ENCODE results near the gene NCOR2.

DNA sequence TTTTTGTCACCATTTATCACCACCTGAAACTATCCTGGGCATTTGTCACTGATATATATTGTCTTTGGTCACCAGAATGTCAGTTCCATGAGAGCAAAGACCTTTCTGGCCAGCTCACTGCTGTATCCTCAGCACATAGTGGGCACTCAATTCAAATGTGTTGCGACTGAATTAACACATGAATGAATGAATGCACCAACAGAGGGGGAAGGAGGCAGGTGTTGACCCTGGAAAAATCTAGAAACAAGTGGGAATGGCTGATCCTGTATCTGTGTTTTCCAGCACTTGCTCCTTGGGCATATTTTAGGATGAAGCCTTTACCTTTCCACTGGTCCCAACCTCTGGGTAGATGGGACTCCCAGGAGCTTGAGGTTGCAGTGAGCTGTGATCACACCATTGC, 3.4 kb upstream of the NCOR2 start:
- TF ChIP-seq, protein P1, sequence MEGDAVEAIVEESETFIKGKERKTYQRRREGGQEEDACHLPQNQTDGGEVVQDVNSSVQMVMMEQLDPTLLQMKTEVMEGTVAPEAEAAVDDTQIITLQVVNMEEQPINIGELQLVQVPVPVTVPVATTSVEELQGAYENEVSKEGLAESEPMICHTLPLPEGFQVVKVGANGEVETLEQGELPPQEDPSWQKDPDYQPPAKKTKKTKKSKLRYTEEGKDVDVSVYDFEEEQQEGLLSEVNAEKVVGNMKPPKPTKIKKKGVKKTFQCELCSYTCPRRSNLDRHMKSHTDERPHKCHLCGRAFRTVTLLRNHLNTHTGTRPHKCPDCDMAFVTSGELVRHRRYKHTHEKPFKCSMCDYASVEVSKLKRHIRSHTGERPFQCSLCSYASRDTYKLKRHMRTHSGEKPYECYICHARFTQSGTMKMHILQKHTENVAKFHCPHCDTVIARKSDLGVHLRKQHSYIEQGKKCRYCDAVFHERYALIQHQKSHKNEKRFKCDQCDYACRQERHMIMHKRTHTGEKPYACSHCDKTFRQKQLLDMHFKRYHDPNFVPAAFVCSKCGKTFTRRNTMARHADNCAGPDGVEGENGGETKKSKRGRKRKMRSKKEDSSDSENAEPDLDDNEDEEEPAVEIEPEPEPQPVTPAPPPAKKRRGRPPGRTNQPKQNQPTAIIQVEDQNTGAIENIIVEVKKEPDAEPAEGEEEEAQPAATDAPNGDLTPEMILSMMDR (IDR thresholded peaks at IDR 0.05) = no peak
- TF ChIP-seq POLR2A (IDR thresholded peaks at IDR 0.05) = no peak

Data from heart left ventricle (tissue), 13 donors.